ENCODE measurements around the gene SOX8. TPM values are rescaled to one million over a fixed set of nuclear protein-coding genes. Genes with fewer than 3 reads are reported as not detected.

SOX8 gene
- total and polyA plus RNA-seq, 2 experiments from 2014 or later = 5.7 to 26.2 TPM

GRCh38 chr16:966505-966904, 15.1 kb upstream of the SOX8 start:
- Mint-ChIP-seq H3K27ac (no peak overlapping the region), H3K4me3 (no peak overlapping the region), H3K36me3 (ENCODE audit: low read depth) (peaks cover 6% of the 10 kb centered on the region; the same call in 1 of the 3 replicates), H3K9me3 (peaks cover 7% of the 10 kb centered on the region; the same call in 2 of the 3 replicates), H3K27me3 (ENCODE audit: insufficient read depth, low read depth, poor library complexity) (peaks cover 16% of the 10 kb centered on the region), H3K4me1 (peaks cover 9% of the 10 kb centered on the region)
- Histone ChIP-seq H3F3A (replicated peaks; ENCODE audit: low read depth) (0 out of 2 replicates have a peak, but pooled peaks cover 3% of the 10 kb centered on the region), H3K9me2 (ENCODE audit: insufficient read depth) (no peaks in the 10 kb centered on the region), H3K27me3 (ENCODE audit: insufficient read depth) (peaks cover 2% of the 10 kb centered on the region; the same call in 1 of the 2 replicates), H3K27ac (ENCODE audit: low read depth) (no peak overlapping the region), H3K4me1 (ENCODE audit: insufficient read depth) (peaks cover 4% of the 10 kb centered on the region; the same call in 1 of the 2 replicates), H4K20me1 (replicated peaks; ENCODE audit: insufficient read depth) (0 out of 2 replicates have a peak, but pooled peaks cover 4% of the 10 kb centered on the region), H3K4me2 (no peak overlapping the region), H3K79me2 (replicated peaks; ENCODE audit: insufficient read depth) (no peaks in the 10 kb centered on the region), H2AFZ (no peak overlapping the region), H3K4me3 (no peak overlapping the region), H3K36me3 (ENCODE audit: insufficient read depth) (no peaks in the 10 kb centered on the region)
- TF ChIP-seq, protein P1, sequence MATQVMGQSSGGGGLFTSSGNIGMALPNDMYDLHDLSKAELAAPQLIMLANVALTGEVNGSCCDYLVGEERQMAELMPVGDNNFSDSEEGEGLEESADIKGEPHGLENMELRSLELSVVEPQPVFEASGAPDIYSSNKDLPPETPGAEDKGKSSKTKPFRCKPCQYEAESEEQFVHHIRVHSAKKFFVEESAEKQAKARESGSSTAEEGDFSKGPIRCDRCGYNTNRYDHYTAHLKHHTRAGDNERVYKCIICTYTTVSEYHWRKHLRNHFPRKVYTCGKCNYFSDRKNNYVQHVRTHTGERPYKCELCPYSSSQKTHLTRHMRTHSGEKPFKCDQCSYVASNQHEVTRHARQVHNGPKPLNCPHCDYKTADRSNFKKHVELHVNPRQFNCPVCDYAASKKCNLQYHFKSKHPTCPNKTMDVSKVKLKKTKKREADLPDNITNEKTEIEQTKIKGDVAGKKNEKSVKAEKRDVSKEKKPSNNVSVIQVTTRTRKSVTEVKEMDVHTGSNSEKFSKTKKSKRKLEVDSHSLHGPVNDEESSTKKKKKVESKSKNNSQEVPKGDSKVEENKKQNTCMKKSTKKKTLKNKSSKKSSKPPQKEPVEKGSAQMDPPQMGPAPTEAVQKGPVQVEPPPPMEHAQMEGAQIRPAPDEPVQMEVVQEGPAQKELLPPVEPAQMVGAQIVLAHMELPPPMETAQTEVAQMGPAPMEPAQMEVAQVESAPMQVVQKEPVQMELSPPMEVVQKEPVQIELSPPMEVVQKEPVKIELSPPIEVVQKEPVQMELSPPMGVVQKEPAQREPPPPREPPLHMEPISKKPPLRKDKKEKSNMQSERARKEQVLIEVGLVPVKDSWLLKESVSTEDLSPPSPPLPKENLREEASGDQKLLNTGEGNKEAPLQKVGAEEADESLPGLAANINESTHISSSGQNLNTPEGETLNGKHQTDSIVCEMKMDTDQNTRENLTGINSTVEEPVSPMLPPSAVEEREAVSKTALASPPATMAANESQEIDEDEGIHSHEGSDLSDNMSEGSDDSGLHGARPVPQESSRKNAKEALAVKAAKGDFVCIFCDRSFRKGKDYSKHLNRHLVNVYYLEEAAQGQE (IDR thresholded peaks at IDR 0.05; ENCODE audit: unreplicated experiment) = no peak
- TF ChIP-seq EZH2 (IDR thresholded peaks at IDR 0.05; ENCODE audit: low read depth, unreplicated experiment) (no peak), NANOG (IDR thresholded peaks at IDR 0.05; ENCODE audit: borderline replicate concordance) (no peak), CREB1 (CRISPR knock-in tag; IDR thresholded peaks at IDR 0.05; ENCODE audit: low read depth) (no peak), EZH2phosphoT487 (IDR thresholded peaks at IDR 0.05; ENCODE audit: unreplicated experiment) (no peak), ZNF114 (CRISPR knock-in tag; IDR thresholded peaks at IDR 0.05) (no peak), POLR2AphosphoS5 (IDR thresholded peaks at IDR 0.05; ENCODE audit: low read depth) (no peak), CTCF (conservative IDR thresholded peaks at IDR 0.05; ENCODE audit: low read depth in 2 of 2) (no peak), ZNF331 (CRISPR knock-in tag; IDR thresholded peaks at IDR 0.05; ENCODE audit: low read depth) (no peak), JUNB (IDR thresholded peaks at IDR 0.05; ENCODE audit: unreplicated experiment) (no peak), ETS1 (IDR thresholded peaks at IDR 0.05) (no peak), STAT1 (IDR thresholded peaks at IDR 0.05; ENCODE audit: unreplicated experiment) (no peak)
- TF ChIP-seq, protein P2, sequence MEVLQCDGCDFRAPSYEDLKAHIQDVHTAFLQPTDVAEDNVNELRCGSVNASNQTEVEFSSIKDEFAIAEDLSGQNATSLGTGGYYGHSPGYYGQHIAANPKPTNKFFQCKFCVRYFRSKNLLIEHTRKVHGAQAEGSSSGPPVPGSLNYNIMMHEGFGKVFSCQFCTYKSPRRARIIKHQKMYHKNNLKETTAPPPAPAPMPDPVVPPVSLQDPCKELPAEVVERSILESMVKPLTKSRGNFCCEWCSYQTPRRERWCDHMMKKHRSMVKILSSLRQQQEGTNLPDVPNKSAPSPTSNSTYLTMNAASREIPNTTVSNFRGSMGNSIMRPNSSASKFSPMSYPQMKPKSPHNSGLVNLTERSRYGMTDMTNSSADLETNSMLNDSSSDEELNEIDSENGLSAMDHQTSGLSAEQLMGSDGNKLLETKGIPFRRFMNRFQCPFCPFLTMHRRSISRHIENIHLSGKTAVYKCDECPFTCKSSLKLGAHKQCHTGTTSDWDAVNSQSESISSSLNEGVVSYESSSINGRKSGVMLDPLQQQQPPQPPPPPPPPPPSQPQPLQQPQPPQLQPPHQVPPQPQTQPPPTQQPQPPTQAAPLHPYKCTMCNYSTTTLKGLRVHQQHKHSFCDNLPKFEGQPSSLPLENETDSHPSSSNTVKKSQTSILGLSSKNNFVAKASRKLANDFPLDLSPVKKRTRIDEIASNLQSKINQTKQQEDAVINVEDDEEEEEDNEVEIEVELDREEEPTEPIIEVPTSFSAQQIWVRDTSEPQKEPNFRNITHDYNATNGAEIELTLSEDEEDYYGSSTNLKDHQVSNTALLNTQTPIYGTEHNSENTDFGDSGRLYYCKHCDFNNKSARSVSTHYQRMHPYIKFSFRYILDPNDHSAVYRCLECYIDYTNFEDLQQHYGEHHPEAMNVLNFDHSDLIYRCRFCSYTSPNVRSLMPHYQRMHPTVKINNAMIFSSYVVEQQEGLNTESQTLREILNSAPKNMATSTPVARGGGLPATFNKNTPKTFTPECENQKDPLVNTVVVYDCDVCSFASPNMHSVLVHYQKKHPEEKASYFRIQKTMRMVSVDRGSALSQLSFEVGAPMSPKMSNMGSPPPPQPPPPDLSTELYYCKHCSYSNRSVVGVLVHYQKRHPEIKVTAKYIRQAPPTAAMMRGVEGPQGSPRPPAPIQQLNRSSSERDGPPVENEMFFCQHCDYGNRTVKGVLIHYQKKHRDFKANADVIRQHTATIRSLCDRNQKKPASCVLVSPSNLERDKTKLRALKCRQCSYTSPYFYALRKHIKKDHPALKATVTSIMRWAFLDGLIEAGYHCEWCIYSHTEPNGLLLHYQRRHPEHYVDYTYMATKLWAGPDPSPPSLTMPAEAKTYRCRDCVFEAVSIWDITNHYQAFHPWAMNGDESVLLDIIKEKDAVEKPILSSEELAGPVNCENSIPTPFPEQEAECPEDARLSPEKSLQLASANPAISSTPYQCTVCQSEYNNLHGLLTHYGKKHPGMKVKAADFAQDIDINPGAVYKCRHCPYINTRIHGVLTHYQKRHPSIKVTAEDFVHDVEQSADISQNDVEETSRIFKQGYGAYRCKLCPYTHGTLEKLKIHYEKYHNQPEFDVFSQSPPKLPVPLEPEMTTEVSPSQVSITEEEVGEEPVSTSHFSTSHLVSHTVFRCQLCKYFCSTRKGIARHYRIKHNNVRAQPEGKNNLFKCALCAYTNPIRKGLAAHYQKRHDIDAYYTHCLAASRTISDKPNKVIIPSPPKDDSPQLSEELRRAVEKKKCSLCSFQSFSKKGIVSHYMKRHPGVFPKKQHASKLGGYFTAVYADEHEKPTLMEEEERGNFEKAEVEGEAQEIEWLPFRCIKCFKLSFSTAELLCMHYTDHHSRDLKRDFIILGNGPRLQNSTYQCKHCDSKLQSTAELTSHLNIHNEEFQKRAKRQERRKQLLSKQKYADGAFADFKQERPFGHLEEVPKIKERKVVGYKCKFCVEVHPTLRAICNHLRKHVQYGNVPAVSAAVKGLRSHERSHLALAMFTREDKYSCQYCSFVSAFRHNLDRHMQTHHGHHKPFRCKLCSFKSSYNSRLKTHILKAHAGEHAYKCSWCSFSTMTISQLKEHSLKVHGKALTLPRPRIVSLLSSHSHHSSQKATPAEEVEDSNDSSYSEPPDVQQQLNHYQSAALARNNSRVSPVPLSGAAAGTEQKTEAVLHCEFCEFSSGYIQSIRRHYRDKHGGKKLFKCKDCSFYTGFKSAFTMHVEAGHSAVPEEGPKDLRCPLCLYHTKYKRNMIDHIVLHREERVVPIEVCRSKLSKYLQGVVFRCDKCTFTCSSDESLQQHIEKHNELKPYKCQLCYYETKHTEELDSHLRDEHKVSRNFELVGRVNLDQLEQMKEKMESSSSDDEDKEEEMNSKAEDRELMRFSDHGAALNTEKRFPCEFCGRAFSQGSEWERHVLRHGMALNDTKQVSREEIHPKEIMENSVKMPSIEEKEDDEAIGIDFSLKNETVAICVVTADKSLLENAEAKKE (CRISPR knock-in tag; IDR thresholded peaks at IDR 0.05) = no peak
- DNase-seq (ENCODE audit: low spot score) (no peak), ATAC-seq (no peak)
